Adrenal gland (tissue), 12 donors: ENCODE data around the gene SRD5A3. TPM values are rescaled to one million over a fixed set of nuclear protein-coding genes. Genes with fewer than 3 reads are reported as not detected.

Experiments
- DNase-seq, 7 donors: peaks; one replicate each; pipeline ENCODE4 v3.0.0-alpha.2; 2019 to 2020
- H3K27ac ChIP-seq, 5 donors: fragments of 200-600 bp; sonication (generic) in 4 of 5; 1 replicate in 3 of 5; 2 replicates in 2 of 5; pipeline versions ENCODE4 v1.5.1 to v1.8.0; 2016 to 2020; ENCODE audit warnings: mild to moderate bottlenecking in 1 of 5
- H3K27me3 ChIP-seq: fragments of 200-600 bp; 2 replicates; pipeline ENCODE4 v1.8.0; 2021
- H3K36me3 ChIP-seq, 2 donors: fragments of 200-600 bp; replicated peaks in 1 of 2; 1 replicate in 1 of 2; 2 replicates in 1 of 2; pipeline versions ENCODE4 v1.5.1 to v1.8.0; 2018 to 2022
- H3K4me1 ChIP-seq, 2 donors: fragments of 200-600 bp; replicated peaks in 1 of 2; 1 replicate in 1 of 2; 2 replicates in 1 of 2; pipeline versions ENCODE4 v1.5.1 to v1.8.0; 2018 to 2021
- H3K4me3 ChIP-seq, 4 donors: fragments of 200-600 bp; sonication (generic) in 3 of 4; one replicate each; pipeline ENCODE4 v1.5.1; 2016 to 2018
- H3K9me3 ChIP-seq, 3 donors: fragments of 200-600 bp; sonication (generic) in 1 of 3; replicated peaks in 1 of 3; 1 replicate in 2 of 3; 2 replicates in 1 of 3; pipeline versions ENCODE4 v1.5.1 to v1.8.0; 2016 to 2021
- CTCF ChIP-seq, 6 experiments: fragments of 450-650 bp in 4 of 6; fragments of 200-600 bp in 2 of 6; sonication (generic) in 1 of 6; IDR thresholded peaks; 1 replicate in 5 of 6; 2 replicates in 1 of 6; pipeline versions ENCODE4 v1.5.1 to v1.8.0; 2016 to 2021; ENCODE audit warnings: antibody characterized with exemption in 6 of 6, mild to moderate bottlenecking in 2 of 6, moderate library complexity in 1 of 6
- POLR2A ChIP-seq, 2 donors: fragments of 450-650 bp; IDR thresholded peaks; one replicate each; pipeline ENCODE4 v1.6.1; 2017; ENCODE audit warnings: antibody characterized with exemption in 2 of 2, mild to moderate bottlenecking in 2 of 2, moderate library complexity in 1 of 2
- WGBS, 4 donors: extraction: QIAGEN DNeasy Blood & Tissue Kit in 2 of 4; methylation state at CpG; one replicate each; pipeline versions ENCODE4 v1.1.5 to v1.1.7; 2013 to 2017; 5-methylcytosine and 5-hydroxymethylcytosine counted together
- intact Hi-C, 2 donors: fragments of 100-400 bp; cut with DNase I; formaldehyde crosslinking; loops; one replicate each; pipeline versions ENCODE4 v1.14.1 to v1.15.0; 2022 to 2023
- polyA plus RNA-seq, 3 donors: library from polyadenylated mRNA; stranded (reverse); fragments of 200-250 nt in 2 of 3; fragments of 350-450 nt in 1 of 3; fragmentation: Illumina TruSeq in 1 of 3; extraction: RNeasy Lipid Tissue Mini Kit (QIAGEN cat#74804) in 1 of 3; gene quantifications; one replicate each; pipeline ENCODE4 v1.2.3, GENCODE V29; 2013 to 2014
- total RNA-seq, 9 donors: library from RNA; depleted of rRNA in 4 of 9; stranded (reverse); fragments of >200 nt in 4 of 9; fragments of 120-200 nt in 1 of 9; fragmentation: NEBNext Ultra II Directional in 1 of 9; extraction: Animal tissue kit (Norgen Biotek cat#: 25700) in 1 of 9; gene quantifications; one replicate each; pipeline versions ENCODE4 v1.1.0 to v1.2.4, GENCODE V29; 2013 to 2023
- donor health status: healthy with polysubstance abuse.
- donor health status: Bipolar disorder and iron deficiency.
- donor health status: DM: yes; HTN: yes; CAD: no.
- donor health status: DM: no; HTN: no; CAD: no.
- donor health status: DM: no; HTN: no; CAD: no.
- donor health status: DM: yes; HTN: yes; CAD: no.

Gene SRD5A3
- total and polyA plus RNA-seq, 12 donors, result 6.8 to 28.4 (median 15.7) TPM

- H3K27ac ChIP-seq, result peak overlapping the region in 4 of 5 donors; percentile 47 to 99 (median 96)
- intact Hi-C loops, result loop anchor here in 1 of 2 donors (5.0 kb wide), 1 partner anchor 52 kb away; the partner anchor contains the start of gene SRD5A3
- TF ChIP-seq POLR2A (IDR thresholded peaks at IDR 0.05), result no peak
- TF ChIP-seq CTCF (IDR thresholded peaks at IDR 0.05), result no peak
- peak overlapping the region in 1 of 4 donors; percentile 99 for H3K4me3 ChIP-seq
- no peak for DNase-seq
- peaks cover 0 to 5% of the 10 kb centered on the region in 2 donors for H3K36me3 ChIP-seq
- peaks cover 25 to 41% of the 10 kb centered on the region in 2 donors for H3K4me1 ChIP-seq
- 40 to 55% (median 44%) methylated on average over 3 of the region's 3 CpGs for WGBS, 4 donors
- no peaks in the 10 kb centered on the region for H3K9me3 ChIP-seq
- H3K27me3 ChIP-seq, result no peaks in the 10 kb centered on the region
Observed at GRCh38 chr4:55398966-55399365, 52.9 kb downstream of the SRD5A3 start.

GRCh38 chr4:55399581-55399980 lies 53.5 kb downstream of the SRD5A3 start:
- TF ChIP-seq CTCF (IDR thresholded peaks at IDR 0.05) (no peak), POLR2A (IDR thresholded peaks at IDR 0.05) (no peak)
- Histone ChIP-seq H3K36me3 (peaks cover 0 to 10% of the 10 kb centered on the region in 2 donors), H3K9me3 (no peaks in the 10 kb centered on the region), H3K4me3 (peak overlapping the region in 1 of 4 donors; percentile 99), H3K27me3 (no peaks in the 10 kb centered on the region), H3K27ac (peak overlapping the region in 3 of 5 donors; percentile 47 to 99 (median 96)), H3K4me1 (peaks cover 25 to 41% of the 10 kb centered on the region in 2 donors)
- no peak for DNase-seq
- intact Hi-C loops, result loop anchor here in 1 of 2 donors (5.0 kb wide), 1 partner anchor 52 kb away; the partner anchor contains the start of gene SRD5A3
- 59 to 88% (median 80%) methylated on average over 1 of the region's 1 CpG for WGBS, 4 donors

- no peak overlapping the region for H3K4me3 ChIP-seq
- no peaks in the 10 kb centered on the region for H3K9me3 ChIP-seq
- no peak for TF ChIP-seq CTCF (IDR thresholded peaks at IDR 0.05)
- no peak for TF ChIP-seq POLR2A (IDR thresholded peaks at IDR 0.05)
- intact Hi-C loops, result no loop called here
- peaks cover 0 to 31% of the 10 kb centered on the region in 2 donors for H3K36me3 ChIP-seq
- H3K4me1 ChIP-seq, result peaks cover 0 to 49% of the 10 kb centered on the region in 2 donors
- peak in 1 of 7 donors; percentile 45 for DNase-seq
- 55 to 68% (median 58%) methylated on average over 3 of the region's 3 CpGs for WGBS, 4 donors
- H3K27me3 ChIP-seq, result no peaks in the 10 kb centered on the region
- no peak overlapping the region for H3K27ac ChIP-seq
Observed at GRCh38 chr4:55405073-55405472, 59.0 kb downstream of the SRD5A3 start.

GRCh38 chr4:55406545-55406944 lies 60.5 kb downstream of the SRD5A3 start:
- DNase-seq, result no peak
- intact Hi-C loops, result no loop called here
- Histone ChIP-seq H3K4me3 (no peak overlapping the region), H3K4me1 (peaks cover 0 to 41% of the 10 kb centered on the region in 2 donors), H3K36me3 (peaks cover 0 to 28% of the 10 kb centered on the region in 2 donors), H3K27me3 (no peaks in the 10 kb centered on the region), H3K27ac (no peak overlapping the region), H3K9me3 (no peaks in the 10 kb centered on the region)
- TF ChIP-seq POLR2A (IDR thresholded peaks at IDR 0.05) (no peak), CTCF (IDR thresholded peaks at IDR 0.05) (no peak)
- 92 to 99% (median 97%) methylated on average over 2 of the region's 2 CpGs for WGBS, 4 donors
